GM20000 (cell line): ENCODE results near the gene DPF3.

Experiments used
- DNase-seq: peaks from one replicate; pipeline ENCODE4 v3.0.0; 2012; ENCODE audit warnings: low spot score
- TF ChIP-seq, protein P1 (sequence below): IDR thresholded peaks from 2 replicates; pipeline ENCODE4 v1.5.1; 2012; ENCODE audit warnings: mild to moderate bottlenecking, control low read depth; ENCODE audit errors: extremely low read depth, missing control alignments

Gene DPF3

GRCh38 chr14:72800296-72800695 is 93.6 kb downstream of the DPF3 start:
- TF ChIP-seq, protein P1, sequence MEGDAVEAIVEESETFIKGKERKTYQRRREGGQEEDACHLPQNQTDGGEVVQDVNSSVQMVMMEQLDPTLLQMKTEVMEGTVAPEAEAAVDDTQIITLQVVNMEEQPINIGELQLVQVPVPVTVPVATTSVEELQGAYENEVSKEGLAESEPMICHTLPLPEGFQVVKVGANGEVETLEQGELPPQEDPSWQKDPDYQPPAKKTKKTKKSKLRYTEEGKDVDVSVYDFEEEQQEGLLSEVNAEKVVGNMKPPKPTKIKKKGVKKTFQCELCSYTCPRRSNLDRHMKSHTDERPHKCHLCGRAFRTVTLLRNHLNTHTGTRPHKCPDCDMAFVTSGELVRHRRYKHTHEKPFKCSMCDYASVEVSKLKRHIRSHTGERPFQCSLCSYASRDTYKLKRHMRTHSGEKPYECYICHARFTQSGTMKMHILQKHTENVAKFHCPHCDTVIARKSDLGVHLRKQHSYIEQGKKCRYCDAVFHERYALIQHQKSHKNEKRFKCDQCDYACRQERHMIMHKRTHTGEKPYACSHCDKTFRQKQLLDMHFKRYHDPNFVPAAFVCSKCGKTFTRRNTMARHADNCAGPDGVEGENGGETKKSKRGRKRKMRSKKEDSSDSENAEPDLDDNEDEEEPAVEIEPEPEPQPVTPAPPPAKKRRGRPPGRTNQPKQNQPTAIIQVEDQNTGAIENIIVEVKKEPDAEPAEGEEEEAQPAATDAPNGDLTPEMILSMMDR: no peak
- no peak for DNase-seq

DNA sequence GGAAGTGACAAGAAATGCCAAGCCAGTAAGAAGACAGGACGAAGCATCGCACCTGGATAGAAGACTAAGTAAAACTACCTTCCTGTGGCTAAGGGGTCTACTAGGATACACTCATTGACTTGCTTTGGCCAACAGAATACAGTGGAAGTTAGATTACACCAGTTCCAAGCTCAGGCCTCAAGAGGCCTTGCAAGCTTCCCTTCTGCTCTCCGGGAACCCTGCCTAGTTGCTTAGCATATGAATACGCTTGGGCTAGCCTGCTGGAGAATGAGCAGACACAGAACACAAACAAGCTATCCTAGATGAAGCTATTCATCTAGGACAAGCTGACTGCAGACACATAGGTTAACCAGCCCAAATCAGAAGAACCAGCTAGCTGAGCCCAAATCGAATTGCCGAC is 97.0 kb downstream of the DPF3 start:
- TF ChIP-seq, protein P1: no peak
- DNase-seq: no peak

DNA sequence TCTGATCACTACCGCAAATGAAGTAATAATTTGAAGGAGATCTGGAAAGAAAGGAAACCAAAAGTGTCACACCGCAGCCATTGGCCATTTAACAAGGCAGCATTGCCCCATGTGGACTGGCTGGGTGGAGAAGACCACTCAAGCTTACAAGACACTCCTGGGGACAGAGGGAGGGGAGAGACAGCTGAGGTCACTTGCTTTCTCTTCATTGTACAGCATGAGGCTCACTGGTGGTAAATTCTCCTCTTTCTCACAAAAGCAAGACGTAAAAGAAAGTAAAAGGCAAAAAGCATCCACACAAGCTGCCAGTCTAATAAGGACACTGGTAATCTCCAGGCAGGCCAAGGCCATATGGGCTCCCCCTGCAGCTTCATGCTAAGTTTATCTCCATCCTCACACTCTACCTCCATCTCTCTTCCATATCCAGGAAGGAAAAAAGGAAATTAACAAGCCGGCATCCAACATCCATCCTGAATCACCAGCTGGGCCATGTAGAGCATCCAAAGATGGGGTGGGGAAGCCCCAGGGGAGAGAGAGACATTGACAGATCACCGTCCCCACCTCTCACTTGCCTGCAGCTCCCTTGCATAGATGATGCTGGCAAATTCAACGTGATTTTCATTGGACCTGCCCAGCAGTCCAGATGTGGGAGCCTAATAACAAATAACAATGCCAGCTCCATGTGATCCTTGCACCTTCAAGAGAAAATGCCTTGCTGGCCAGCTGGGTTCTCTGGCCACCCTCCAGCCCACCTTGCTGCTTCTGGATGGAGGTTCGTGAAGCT is 100.6 kb downstream of the DPF3 start:
- TF ChIP-seq, protein P1: no peak
- DNase-seq: no peak

DNA sequence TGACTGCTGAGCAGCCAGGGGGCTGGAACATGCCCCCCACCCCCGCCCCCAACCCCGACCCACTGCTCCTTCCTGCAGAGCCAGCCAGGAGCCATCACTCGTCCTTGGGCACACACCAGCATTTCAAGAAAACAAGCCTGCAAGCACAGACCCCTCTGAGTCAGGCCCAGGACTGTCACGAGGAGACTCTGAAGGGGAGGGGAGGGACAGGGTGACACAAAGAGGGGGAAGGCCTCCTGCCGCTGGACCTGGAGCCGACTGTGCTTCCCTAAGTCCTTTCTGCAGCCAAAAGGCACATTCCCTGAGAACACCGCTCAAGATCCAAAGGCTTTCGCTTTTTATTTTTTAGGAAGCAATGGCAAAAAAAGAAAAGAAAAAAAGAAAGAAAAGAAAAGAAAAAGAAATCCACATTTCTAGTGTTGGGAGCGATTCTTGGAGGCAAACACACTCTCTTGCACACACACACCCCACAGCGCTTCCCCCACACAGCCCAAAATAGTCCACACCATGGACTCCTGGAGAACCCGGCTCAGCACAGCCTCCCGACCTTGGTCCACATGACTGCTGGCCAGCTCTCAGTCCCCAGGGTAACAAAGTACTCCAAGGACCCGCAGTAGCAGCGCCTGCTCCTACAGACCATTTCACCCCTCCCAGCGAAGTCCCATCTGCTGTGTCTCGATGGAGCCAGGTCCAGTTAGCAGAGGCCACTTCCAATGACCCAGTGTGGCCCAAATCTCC is 101.7 kb downstream of the DPF3 start:
- TF ChIP-seq, protein P1: no peak
- DNase-seq: no peak

DNA sequence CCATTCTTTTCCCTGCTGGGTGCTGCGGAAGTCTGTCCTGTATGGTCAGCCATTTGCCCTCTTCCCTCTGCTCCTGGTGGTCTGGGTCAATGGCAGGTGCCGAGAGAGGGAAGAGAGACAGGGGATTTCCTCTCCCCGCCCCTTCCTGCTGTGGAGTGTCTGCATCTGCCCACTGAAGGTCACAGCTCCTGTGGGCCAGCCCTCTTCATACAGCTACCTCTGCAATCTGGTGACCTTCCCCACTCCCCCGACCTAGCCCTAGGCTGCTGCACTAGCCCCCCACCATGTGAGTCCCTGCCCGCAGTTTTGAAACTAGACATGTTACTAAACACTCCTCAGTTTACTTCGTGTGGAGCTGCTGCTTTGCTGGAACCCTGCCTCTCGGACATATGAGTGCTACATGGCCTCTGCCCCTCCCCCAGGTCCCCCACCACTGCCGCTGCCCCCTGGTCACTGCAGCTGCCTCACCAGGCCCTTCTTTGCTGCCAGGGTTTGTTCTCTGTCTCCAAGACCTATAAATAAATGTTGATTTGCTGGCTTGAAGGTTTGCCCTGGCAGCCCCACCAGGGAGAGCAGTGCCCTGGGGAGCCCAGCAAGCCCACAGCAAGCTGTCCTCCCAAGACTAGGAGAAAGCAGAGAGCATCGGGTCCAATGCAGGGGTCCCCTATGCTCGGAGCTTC is 102.9 kb downstream of the DPF3 start:
- DNase-seq: no peak
- TF ChIP-seq, protein P1: no peak

- no peak for DNase-seq
- TF ChIP-seq, protein P1: no peak
Measured at GRCh38 chr14:72788972-72789728, 104.8 kb downstream of the DPF3 start.
